ENCODE results near the gene SIRT7.
A peak's percentile ranks its signal among the peaks of the same experiment; 100 is the strongest.

SIRT7 gene

DNA sequence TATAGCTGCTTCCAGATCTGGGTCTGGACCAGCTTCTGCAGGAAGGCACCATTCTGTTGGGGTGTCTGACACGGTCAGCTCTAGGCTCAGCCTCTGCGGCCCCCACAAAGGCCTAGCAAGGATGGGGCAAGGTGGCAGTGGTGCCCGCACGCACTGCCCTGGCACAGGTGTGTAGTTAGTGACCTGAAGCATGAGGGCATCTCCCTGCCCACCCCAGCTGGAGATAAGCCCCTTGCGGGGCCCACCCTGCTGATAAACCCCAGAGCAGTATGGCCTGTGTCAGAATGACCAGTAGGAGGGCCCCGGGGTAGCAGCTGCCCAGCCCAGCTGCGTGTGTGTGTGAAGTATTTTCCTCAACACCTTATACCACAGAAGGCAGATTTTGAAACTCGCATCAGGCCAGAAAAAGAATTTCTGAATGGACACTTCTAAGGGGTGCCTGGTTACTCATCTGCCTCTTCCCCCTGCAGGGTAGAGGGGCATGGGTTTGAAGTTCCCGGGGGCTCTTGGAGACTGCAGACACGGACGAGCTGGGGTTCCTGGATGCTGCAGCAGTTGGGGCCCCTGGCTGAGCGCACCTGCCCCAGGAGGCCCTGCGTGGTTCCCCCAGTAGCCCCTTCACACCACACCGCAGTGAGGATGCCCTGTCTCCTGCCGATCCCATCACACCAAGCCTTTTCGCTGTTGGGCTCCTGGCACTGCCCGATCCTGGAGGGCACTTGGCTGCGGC lies 51.4 kb downstream of the SIRT7 start:
- H3K27ac ChIP-seq: peak overlapping the region; percentile 42
- H3K36me3 ChIP-seq: peaks cover 56% of the 10 kb centered on the region

DNA sequence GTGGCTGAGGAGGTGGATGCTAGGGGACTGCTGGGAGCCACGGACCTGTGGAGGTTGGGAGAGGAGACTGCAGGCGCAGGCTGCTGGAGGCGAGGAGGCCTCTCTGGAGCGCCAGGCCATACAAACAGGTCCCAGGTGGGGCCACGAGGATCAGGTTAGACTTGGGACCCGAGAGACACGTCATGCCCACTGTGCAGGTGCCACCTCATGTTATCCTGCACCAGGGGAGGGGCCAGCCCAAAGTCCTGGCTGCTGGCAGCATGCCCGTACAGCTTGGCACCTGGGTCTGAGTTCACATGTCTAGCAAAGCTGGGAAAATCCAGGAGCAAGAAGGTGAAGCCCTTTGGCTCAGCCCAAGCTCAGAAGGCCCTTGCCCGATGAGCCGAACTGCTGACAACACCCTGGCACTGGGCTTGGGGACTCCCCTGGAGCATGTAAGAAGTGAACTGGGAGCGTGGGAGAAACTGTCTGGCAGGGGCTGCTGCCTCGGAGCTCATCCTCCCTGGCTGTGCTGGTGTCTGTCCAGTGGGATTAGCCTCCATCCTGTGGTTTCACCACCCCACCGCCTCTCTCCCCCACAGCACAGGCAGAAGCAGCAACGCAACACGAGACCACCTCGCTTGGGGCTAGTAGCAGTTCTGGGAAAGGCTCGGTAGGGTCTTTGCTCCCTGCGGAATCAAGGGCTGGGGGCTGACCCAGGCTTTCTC lies 52.1 kb downstream of the SIRT7 start:
- peaks cover 53% of the 10 kb centered on the region for H3K36me3 ChIP-seq
- no peaks in the 10 kb centered on the region for H3K9me3 ChIP-seq (ENCODE audit: severe bottlenecking)
- H3K27ac ChIP-seq: peak overlapping the region; percentile 5; the same call in 1 of the 2 replicates
- DNase-seq: no peak
- H3K4me3 ChIP-seq (ENCODE audit: low read depth, low read length): no peak overlapping the region
- H3K27me3 ChIP-seq (ENCODE audit: insufficient read depth, low read depth, severe bottlenecking): no peaks in the 10 kb centered on the region
- TF ChIP-seq, protein P1, sequence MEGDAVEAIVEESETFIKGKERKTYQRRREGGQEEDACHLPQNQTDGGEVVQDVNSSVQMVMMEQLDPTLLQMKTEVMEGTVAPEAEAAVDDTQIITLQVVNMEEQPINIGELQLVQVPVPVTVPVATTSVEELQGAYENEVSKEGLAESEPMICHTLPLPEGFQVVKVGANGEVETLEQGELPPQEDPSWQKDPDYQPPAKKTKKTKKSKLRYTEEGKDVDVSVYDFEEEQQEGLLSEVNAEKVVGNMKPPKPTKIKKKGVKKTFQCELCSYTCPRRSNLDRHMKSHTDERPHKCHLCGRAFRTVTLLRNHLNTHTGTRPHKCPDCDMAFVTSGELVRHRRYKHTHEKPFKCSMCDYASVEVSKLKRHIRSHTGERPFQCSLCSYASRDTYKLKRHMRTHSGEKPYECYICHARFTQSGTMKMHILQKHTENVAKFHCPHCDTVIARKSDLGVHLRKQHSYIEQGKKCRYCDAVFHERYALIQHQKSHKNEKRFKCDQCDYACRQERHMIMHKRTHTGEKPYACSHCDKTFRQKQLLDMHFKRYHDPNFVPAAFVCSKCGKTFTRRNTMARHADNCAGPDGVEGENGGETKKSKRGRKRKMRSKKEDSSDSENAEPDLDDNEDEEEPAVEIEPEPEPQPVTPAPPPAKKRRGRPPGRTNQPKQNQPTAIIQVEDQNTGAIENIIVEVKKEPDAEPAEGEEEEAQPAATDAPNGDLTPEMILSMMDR (IDR thresholded peaks at IDR 0.05; ENCODE audit: low read depth, low read length): no peak

More for the DNA sequence above, 51.4 kb downstream of the SIRT7 start:
- TF ChIP-seq, protein P1 (IDR thresholded peaks at IDR 0.05; ENCODE audit: low read depth, low read length): 0 out of 2 replicates have a peak, but pooled peaks have one; percentile 4
- DNase-seq: no peak
- Histone ChIP-seq H3K9me3 (ENCODE audit: severe bottlenecking) (no peaks in the 10 kb centered on the region), H3K27me3 (ENCODE audit: insufficient read depth, low read depth, severe bottlenecking) (no peaks in the 10 kb centered on the region), H3K4me3 (ENCODE audit: low read depth, low read length) (no peak overlapping the region)

DNA sequence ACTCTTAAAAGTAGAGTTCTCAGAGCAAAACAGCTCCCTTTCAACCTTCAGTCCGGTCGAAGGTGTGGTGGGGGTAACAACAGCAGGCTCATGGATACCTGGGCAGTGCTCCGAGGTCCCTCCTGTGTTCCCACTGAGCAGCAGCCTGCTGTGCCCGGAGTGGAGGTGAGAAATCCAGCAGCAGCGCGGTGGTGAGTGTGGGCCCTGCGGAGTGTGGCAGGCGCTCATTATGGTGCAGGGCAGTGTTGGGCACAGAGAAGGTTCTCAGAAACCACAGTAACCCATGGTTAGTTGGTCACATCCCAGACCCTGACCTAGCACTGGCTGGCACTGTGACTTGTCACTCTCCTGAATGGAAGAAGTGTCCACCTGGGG lies 52.6 kb downstream of the SIRT7 start:
- H3K9me3 ChIP-seq (ENCODE audit: severe bottlenecking): no peaks in the 10 kb centered on the region
- no peaks in the 10 kb centered on the region for H3K27me3 ChIP-seq (ENCODE audit: insufficient read depth, low read depth, severe bottlenecking)
- no peak for DNase-seq
- TF ChIP-seq, protein P1 (IDR thresholded peaks at IDR 0.05; ENCODE audit: low read depth, low read length): no peak
- H3K4me3 ChIP-seq (ENCODE audit: low read depth, low read length): no peak overlapping the region
- H3K27ac ChIP-seq: no peak overlapping the region
- peaks cover 53% of the 10 kb centered on the region for H3K36me3 ChIP-seq

DNA sequence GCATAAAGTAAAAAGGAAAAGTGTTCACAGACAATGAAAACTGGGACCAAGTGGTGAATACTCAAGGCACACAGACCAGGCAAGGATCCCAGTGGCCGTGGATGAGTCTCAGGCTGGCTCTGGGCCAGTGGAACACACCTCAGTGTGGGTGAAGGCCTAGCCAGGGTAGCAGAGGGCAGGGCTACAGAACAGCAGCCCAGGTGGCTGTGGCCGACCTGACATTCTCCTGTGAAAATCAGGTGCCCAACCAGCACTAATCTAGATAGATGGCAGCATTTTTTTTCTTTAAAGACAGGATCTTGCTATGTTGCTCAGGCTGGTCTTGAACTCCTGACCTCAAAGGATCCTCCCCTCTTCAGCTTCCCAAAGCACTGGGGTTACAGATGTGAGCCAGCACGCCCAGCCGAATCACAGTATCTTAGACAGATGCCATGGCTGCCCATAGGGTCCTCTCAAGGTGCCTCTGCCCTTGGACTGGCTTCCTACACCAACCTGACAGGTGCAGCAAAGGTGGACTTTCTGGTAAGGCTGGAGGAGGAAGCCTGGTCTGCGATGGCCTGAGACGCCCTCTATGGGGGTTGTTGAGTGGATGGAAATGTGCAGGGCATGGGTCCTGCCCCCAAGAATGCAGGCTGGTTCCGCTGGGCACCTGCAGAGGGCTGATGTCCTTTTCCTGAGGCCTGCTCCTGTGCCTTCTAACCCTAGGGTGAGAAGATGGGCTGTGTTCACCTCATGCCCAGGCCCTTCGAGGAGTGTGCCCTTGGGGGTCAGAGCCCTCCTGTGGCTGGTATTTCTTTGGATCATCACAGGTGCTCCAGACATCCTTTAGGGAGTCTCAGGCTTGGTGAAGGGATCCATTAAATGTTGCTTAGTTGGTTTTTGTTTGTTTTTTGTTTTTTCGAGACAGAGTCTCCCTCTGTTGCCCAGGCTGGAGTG lies 53.9 kb downstream of the SIRT7 start:
- H3K27me3 ChIP-seq (ENCODE audit: insufficient read depth, low read depth, severe bottlenecking): no peaks in the 10 kb centered on the region
- no peak for DNase-seq
- no peak overlapping the region for H3K4me3 ChIP-seq (ENCODE audit: low read depth, low read length)
- peaks cover 53% of the 10 kb centered on the region for H3K36me3 ChIP-seq
- TF ChIP-seq, protein P1 (IDR thresholded peaks at IDR 0.05; ENCODE audit: low read depth, low read length): peak; percentile 33
- no peak overlapping the region for H3K27ac ChIP-seq
- H3K9me3 ChIP-seq (ENCODE audit: severe bottlenecking): no peaks in the 10 kb centered on the region

DNA sequence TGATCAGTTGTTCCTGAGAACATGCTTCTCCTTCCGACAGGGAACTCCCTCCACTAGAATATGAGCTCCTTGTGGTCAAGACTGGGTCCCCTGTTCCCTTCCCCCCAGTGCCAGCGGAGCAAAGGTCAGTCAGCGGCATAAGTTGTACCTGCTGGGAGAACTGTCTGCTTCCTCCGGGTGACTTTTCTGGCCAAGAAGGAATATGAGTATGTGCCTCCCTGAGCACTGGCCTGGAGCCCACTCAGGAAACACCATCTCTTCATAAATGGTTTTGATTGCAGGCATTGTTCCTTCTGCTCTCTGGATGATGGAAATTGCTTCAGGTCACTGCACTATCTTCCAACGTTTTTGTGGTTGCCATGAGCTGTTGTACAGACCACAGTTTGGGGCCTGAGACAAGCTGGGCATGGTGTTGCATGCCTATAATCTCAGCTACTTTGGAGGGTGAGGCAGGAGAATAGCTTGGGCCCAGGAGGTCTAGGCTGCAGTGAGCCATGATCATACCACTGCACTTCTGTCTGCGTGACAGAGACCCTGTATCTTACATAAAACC lies 54.8 kb downstream of the SIRT7 start:
- Histone ChIP-seq H3K4me3 (ENCODE audit: low read depth, low read length) (no peak overlapping the region), H3K36me3 (peaks cover 54% of the 10 kb centered on the region), H3K27me3 (ENCODE audit: insufficient read depth, low read depth, severe bottlenecking) (no peaks in the 10 kb centered on the region), H3K27ac (no peak overlapping the region), H3K9me3 (ENCODE audit: severe bottlenecking) (no peaks in the 10 kb centered on the region)
- DNase-seq: no peak
- TF ChIP-seq, protein P1 (IDR thresholded peaks at IDR 0.05; ENCODE audit: low read depth, low read length): no peak
